GM21723 (cell line): Measurements from ENCODE around the gene MYL12B.
"Not testable (repeated sequence)": the region's sequence is repeated elsewhere in the genome, so short reads cannot be mapped to it uniquely, and the experiment has no call there.

Source experiments
- ATAC-seq: cut with Tn5 transposase; IDR thresholded peaks from one replicate; pipeline ENCODE4 v1.9.1; 2021; ENCODE audit warnings: mild to moderate bottlenecking, moderate library complexity; ENCODE audit not compliant: unreplicated experiment

The MYL12B gene

DNA sequence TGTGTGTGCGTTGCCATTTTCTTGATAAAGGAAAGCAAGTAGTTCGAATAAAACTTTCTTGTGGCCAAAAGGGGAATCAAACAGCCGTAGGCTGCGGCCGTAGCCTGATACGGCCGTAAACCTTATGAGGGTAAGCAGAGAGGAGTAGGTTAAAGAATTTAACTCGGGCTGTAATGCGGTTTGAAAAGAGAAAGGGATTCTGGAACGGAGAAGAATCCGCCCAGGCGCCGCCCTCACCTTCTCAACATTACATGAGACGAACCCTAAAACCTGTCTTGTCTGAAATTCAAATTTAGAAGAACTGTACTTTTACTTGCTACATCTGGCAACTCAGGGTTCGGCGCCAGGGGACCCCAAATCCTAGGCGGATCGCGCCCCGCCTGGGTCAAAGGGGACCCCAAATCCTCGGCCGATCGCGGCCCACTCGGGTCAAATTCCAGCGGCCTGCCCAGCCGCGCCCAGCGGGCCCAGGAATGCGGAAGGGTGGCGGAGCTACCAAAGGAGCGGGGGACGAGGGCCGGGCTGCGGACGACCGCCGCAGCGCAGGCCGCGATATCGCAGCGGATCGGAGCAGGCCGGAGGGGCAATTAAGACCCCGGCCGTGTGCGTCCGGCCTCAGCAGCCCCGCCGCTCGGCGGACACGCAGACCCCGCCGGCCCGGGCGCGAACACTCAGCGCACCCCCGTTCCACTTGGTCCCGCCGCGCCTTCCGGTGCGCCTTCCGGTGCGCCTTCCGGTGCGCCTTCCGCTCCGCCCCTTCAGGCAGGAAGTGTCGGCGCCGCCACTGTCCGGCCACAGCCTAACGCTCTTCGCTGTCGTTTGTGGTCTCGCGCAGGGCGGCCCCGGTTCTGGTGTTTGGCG is at the start of gene MYL12B:
Gene MYL12B, plus strand, starts transcription at position 761 of the 861 bp plus-strand sequence. CDS start 10,766 bp downstream, outside the sequence.
- peak; percentile 85 for ATAC-seq

DNA sequence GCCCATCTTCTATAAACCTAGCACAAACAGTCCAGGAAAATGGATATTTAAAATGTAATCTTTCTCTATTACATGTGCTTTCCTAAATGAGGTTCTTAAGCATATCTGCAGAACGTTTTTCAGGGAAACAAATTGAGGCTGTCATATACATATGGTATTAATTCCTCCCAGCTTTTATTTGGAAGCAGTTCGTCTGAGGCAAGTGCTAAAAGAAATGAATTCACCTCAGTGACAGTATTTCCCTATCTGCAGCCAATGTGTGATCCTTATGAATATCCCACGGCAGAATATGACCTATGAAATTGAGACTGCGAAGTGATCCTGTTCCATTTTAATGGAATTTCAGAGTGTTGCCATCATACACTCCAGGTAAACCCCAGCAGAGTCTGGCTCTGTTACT is 49.3 kb upstream of the MYL12B start:
- no peak for ATAC-seq

DNA sequence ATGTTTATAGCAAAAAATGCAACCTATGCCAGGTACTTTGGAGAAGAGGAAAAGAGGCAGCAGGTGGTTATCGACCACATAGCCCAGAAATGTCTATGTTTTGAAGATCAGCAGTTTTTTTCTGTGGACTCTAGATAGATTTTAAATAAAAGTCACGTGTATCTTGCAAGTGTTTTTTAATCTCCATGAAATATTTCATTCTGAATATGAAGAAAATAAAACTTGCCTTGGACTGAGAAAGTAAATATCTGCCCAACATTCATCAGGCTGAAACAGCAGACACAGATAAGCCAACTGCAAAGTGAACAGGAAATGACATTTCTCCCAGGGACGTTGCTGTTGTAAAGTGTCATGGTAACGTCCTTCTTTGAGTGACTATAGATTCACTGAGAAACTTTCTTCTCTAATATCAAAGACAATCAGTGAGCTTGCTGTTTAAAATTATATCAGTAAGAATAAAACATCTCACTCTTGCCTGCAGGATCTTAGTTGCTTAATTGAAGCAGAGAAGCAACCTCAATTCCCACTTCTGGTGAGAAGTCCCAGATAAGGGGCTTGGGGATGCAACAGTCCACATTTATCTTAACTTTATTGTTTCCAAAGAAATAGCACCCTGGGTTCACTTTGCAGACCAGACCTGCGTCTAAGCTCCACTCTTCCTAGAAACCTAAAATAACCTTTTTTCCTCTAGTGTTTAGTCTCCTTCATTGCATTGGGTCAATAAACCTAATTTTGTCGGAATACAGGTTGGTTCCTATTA is 48.5 kb upstream of the MYL12B start:
- peak; percentile 45 for ATAC-seq

DNA sequence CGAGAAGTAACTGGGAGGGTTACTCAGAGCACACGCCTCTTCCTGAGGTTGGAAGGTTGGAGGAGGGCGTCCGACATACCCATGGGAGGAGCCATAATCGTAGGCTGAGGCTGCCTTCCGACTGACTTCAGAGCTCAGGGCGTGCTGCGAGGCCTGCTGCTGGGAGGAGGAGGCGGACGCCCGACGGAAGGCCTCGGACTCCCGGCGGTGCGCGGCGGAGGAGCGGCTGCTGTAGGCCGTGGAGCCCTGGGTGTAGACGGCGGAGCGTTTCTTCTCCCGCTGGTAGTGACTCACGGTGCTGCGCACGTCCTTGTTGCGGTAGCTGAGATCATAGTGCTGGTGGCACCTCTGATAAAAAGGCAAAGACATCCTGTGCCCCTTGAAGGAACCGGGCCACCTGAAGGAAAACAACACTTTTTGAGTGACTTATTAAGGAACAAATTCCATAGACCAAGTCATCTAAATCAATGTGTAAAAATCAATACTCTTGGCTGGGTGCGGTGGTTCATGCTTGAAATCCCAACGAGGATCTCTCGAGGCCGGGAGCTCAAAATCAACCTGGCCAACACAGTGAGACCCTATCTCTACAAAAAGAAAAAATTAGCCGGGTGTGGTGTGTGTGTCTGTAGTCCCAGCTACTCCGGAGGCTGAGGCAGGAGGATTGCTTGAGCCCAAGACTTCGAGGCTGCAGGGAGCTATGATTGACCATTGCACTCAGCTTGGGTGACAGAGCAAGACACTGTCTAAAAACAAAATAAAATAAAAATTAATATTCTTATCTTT is 46.9 kb upstream of the MYL12B start:
- no peak for ATAC-seq

DNA sequence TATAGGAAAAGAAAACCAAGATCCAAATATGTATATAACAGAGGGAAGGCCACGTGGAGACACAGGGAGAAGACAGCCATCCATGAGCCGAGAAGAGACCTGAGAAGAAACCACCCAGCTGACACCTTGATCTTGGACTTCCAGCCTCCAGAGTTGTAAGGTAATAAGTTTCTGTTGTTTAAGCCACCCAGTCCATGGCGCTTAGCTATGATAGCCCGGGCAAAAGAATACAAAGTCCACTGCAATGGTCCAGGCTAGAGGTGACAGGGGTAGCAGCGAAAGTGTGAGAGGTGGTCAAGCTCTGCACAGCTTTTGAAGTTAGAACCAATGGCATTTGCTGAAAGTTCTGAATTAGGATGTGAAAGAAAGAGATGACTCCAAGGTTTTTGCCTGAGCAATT is 44.9 kb upstream of the MYL12B start:
- no peak for ATAC-seq

DNA sequence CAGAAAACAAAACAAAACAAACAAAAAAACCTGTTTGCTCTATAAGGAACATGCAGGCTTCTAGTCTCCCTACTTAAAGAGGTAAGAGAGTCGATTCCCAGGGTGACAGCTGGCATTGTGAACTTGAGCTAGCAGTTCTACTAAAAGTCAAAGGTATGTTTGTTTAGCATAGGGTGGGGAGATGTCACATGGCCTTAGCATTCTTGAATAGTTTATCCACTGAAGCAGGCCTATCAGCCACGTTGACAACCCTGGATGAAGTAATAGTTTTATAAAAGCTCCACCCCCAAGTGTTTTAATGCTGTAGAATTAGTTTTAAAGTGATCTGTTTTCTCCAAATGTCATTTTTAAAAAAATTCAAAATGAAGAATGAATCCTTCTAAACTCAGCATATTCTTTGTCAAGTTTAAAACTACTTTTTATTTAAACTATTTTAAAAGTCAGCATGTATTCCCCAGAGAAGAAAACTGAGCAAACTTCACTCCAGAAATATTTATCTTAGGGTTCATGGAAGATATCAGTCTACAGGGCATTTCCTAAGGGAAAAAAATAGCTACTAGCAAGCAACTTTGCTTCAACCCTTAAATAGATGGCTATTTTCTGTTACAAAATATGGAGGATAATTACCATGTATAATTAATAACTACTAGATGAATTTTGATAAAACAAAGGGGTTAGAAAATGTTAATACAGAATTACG is 43.8 kb upstream of the MYL12B start:
- ATAC-seq = no peak

DNA sequence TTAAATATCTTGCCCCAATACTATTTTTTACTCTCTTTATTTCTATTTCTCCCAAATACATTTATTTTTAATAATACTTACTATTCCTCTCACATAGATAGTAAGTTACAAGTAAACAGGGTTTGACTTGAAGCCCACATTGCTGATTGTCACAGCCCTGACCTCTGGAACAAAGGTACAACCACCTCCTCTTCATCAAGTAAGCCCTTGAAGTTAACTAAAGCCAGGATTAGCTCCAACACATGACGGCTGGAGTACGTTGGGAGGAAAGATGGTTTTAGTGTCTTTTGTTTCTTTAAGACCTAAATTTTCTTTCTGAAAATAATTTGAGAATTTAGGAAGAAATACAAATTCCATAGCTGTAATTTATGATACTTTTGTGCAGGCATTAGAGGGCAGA is 43.1 kb upstream of the MYL12B start:
- ATAC-seq = no peak

DNA sequence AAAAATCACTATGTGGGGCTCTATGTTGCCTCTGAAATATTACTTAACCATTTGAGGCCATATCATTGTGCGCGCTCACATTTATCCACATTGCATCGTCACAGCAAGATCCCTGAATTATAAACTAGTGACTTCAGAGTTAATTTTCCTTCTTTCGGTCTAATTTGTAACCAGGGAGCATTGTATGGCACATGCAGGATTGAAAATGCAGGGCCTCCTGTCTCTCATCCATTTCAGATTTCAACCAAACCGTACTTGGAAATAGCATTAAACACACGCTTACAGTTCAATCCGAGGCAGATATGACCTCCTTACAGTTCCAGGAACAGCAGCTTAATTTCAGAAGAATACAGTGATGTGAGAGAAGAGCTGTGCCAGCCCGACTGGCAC is 42.7 kb upstream of the MYL12B start:
- no peak for ATAC-seq

DNA sequence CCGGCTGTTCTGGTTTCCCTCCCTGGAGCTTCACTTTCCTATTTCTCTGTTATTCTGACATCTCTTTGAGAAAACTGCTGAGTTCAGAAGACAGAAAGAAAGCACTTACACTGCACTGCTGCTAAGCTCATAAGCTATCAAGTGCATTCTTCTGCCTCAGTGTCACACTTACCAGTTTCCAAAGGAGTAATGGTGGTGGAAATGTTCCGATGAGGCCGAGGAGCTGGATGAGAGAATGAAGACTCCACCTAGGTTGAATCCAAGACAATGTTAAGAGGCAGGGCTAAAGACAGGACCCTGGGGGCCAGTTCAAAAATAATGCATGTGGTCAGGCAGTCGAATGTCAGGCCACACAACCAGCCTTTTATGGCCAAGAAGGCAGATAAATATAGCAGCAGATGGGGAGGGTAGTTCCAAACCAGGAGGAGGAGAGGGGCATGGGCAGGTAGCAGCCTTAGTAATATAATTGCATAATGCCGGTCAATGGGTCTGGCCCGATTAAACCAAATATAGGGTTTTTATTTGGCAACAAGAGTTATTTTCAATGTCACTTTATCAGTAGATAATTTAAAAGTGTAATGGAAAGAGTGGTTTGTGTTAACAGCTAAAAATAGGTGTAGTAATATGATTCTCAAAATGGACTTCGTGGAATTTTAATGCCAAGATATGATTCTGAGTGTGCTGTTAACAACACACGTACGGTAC is 42.1 kb upstream of the MYL12B start, which contains the start of gene MYOM1:
Gene MYOM1, minus strand, starts transcription at position 338 of the 705 bp plus-strand sequence. CDS start 4,745 bp downstream, outside the sequence.
- no peak for ATAC-seq

DNA sequence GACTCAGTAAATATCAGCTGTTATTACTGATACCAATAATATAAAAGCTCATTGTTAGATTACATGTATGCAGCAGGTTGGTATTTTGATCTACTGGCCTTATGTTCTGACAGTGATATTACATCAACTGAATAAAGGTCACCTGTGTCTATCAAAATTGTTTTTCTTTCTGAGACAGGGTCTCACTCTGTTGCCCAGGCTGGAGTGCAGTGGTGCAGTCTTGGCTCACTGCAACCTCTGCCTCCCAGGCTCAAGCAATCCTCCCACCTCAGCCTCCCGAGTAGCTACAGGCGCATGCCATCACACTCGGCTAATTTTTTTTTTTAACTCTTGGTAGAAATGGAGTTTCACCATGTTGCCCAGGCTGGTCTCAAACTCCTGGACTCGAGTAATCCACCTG is 41.1 kb upstream of the MYL12B start:
- not testable (repeated sequence) for ATAC-seq

DNA sequence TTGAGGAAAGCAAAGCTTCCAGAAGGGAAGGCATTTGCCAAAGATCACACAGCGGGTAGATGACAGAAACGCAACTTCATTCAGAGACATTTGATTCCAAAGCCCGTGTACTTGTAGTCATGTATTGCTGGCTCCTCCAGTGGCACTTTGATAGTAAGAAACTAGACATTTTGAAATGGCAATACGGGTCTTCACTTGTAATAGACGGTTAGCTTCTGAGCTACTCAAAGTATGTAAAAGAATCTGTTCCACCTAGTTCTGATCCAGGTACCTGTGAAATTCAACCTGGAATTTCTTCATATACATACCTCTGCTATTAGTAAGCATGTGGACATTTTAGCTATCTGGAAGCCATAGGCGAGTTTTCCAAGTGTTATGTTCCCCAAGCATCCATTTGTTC is 40.4 kb upstream of the MYL12B start:
- no peak for ATAC-seq

DNA sequence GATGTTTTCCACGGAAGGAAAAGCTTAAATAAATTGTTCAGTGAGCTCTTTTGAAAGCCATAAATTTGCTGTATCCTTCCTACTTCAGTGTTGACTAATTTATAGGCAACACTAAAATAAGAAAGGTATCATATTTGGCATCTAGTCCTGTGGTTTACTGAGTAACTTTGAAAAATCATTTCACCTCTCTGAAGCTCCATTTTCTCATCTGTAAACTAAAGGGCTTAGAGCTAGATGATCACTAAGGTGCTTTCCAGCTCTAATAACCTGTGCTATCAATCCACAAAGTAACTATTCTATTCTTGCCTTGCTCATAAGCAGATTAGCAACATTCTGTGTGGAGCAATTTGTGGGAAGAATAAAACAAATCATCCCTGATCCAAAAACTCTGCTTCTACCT is 38.6 kb upstream of the MYL12B start:
- ATAC-seq = no peak

DNA sequence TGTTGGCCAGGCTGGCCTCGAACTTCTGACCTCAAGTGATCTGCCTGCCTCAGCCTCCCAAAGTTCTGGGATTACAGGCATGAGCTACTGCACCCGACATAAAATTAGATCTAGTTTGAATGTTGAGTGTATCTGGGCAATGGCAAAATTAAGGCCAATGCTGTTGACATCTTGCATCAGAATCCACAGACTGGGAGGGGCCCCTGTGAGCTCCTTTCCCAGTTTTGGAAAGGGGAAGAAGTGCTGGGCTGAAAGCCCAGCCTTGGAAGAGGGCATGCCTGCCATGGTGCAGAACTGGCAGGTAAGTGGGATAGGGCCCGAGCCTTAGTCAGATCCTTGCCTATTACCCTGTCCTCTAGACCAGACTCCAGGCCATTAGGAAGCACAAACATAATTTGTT is 37.7 kb upstream of the MYL12B start:
- ATAC-seq = no peak

DNA sequence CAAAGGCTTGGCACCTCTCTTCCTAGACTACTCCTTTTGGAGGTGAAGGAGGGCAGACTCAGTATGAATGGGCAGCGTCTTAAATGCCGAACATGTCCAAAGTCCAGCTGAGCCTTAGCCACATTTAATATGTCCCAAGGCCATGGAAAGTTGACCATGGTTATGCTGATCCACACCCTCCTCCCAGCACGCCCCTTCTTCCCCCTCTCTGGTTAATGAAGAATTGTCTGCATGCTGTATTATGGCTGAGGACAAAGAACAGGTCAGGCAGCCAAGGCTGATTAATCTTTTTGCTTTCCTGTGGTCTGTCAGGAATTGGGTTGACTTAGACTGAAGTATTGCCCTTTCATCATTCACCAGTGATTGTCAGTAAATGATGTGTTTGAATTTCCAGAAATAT is 36.3 kb upstream of the MYL12B start:
- no peak for ATAC-seq

DNA sequence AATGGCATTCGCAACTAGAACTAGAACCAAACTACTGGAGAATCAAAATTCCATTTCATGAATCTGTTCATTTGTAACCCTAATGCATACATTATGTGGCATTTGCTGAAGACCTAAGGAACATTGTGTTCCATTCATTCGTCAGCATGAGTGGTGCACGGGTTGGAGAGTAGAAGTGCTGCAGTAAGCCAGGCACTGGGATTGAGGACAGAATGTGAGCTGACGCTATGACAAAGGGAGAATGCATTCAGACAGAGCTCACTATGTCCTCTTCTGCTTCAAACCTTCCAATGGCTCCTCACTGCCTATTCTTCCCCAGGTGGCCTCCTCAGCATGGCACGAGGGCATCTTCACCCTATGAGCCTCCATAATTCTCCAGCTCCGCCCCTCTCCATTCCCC is 35.9 kb upstream of the MYL12B start:
- no peak for ATAC-seq

DNA sequence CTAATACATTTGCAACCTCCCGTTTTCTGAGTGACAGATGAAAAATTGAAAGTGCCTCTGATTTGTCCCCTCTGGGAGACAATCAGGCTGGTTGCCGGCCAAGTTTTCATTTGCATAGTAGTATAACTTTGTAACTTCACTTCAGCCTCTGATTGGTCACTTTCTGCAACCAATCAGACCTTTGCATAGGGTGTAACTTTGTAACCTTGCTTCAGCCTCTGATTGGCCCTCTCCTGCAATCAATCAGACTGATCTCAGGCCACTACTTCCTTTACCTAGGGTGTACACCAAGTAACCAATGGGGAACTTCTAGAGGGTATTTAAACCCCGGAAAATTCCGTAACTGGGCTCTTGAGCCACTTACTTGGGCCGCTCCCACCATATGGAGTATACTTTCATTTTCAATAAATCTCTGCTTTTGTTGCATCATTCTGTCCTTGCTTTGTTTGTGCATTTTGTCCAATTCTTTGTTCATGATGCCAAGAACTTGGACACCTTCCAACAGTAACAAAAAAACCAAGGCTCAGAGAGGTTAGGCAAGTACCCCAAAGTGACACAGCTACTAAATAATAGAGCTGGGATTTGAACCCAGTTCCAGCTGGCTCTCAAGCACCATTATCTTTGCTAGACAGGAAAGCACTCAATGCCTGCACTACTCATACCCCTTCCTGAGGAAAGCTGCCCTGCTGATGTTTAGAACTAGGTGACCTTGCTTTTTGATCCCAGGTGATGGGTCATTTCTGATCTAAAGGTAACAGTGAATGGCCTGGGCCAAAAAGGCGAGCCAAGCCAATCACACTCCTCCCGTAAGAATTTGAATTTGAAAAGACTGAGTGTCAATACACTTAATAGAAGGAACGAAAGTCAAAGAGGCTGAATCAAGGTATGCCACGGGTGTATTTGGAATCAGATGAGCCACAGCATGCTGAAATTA is 31.3 kb upstream of the MYL12B start:
- ATAC-seq = no peak

DNA sequence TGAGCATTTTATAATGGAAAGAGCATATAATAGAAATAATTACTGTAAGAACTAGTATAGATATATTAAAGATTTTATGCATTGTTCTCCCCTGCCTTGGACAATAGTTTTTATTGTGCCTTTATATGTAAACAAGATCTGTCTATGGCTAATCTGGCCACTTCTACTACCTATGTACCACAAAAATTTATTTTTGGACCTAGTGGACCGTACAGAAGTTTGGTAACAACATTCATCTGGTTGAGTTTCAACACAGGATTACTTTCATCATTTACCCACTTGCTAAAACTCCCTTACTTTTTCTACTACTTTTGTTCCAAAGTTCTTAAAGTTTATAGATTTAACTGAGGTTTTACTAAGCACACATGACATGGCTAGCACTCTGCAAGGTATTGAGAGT is 28.9 kb upstream of the MYL12B start:
- no peak for ATAC-seq

DNA sequence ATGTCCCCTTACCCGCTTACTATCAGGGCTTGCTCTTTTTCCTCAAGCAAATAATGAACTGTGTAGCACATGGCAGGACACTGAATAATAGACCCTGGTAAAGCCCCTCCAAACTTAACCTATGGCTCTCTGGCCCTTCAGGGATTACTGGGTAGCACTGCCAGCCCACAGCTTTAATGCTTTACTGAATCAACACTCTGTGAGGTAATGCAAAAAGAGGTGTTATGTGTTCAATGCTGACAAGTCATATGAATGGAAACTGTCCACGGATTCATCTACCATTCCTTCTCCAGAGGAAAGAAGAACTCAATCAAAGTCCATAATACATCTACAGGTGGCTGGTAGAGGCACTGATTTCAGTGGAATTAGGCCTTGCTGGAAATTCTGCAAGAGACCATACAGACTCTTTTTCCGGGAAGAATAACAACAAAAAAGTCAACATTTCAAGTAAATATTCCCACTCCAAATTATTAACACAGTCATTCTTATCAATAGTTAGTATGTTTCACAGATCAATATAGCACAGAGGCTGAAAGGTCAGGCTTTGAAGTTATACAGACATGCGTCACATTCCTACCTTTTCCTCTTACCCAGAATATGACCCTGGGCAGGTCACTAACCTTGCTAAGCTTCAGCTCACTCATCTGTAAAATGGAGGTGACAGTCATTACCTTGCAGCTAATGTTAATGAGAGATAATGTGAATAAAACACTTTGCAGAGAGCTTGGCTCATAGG is 28.3 kb upstream of the MYL12B start:
- no peak for ATAC-seq
